Effector memory CD4-positive, alpha-beta T cell (primary cell): ENCODE results near the gene MLLT3.

Experiments used
- DNase-seq, 3 donors: peaks; one replicate each; pipeline ENCODE4 v3.0.0-alpha.2; 2020
- H3K27ac ChIP-seq: 2 replicates; pipeline ENCODE4 v1.7.0; 2013; ENCODE audit warnings: mild to moderate bottlenecking, low read length, moderate library complexity; ENCODE audit not compliant: insufficient read depth, poor library complexity, severe bottlenecking
- H3K27me3 ChIP-seq: replicated peaks from 2 replicates; pipeline ENCODE4 v1.7.0; 2013; ENCODE audit warnings: mild to moderate bottlenecking, low read length; ENCODE audit not compliant: insufficient read depth, control insufficient read depth, poor library complexity, severe bottlenecking
- H3K36me3 ChIP-seq: 2 replicates; pipeline ENCODE4 v1.7.0; 2013; ENCODE audit warnings: mild to moderate bottlenecking, low read length, moderate library complexity; ENCODE audit not compliant: control insufficient read depth, insufficient read depth
- H3K4me1 ChIP-seq: 2 replicates; pipeline ENCODE4 v1.7.0; 2013; ENCODE audit warnings: low read length, mild to moderate bottlenecking; ENCODE audit not compliant: control insufficient read depth, insufficient read depth, poor library complexity, severe bottlenecking
- H3K4me3 ChIP-seq: 2 replicates; pipeline ENCODE4 v1.7.0; 2013; ENCODE audit warnings: low read length, low read depth, mild to moderate bottlenecking; ENCODE audit not compliant: insufficient read depth, poor library complexity, severe bottlenecking
- H3K9me3 ChIP-seq: 2 replicates; pipeline ENCODE4 v1.7.0; 2013; ENCODE audit warnings: mild to moderate bottlenecking, low read length, moderate library complexity; ENCODE audit not compliant: control insufficient read depth

MLLT3 gene

DNA sequence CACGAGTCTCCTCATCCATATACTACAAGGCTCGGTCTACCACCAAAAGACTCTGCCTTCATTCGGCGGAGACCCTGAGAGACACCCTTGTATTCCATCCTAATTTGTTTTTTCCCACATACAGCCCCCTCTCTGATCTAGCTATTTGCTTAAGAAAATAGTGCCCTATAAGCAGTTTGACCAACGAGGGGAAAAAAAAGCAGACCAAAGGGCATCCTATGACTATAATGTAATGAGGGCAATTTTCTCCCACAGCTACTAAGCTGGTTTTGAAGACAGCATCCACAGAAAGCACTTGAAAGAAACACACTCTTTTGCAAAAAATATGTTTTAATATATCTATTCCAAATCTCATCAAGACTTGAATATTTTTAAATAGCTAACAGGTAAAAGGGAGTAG, 147.8 kb downstream of the MLLT3 start:
- Histone ChIP-seq H3K4me3 (no peak overlapping the region), H3K27me3 (no peaks in the 10 kb centered on the region), H3K4me1 (peaks cover 5% of the 10 kb centered on the region), H3K9me3 (no peaks in the 10 kb centered on the region), H3K27ac (no peak overlapping the region), H3K36me3 (no peaks in the 10 kb centered on the region)
- DNase-seq = no peak

DNA sequence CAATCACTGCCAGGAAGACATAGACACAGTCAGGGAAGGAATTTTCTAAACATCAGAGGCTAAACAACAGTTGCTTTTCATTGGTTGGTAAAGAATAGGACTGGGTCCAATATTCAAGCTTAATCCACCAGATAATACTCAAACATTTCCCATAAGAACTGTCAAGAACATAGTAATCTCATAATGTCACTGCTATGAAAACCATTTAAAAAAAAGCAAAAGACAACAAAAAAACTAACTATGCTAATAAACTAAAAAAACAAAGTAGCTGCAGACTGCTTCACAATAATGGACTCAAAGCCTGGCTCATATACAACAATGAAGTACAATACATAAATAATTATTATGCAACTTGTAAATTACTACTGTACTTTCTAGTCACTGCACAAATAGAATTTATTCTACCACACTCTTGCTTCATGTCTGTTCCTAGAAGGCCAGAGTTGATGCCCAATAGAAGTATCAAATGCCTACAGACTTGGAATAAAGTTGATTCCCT, 148.7 kb downstream of the MLLT3 start:
- H3K36me3 ChIP-seq = no peaks in the 10 kb centered on the region
- no peaks in the 10 kb centered on the region for H3K27me3 ChIP-seq
- H3K4me3 ChIP-seq = no peak overlapping the region
- no peaks in the 10 kb centered on the region for H3K9me3 ChIP-seq
- H3K27ac ChIP-seq = no peak overlapping the region
- DNase-seq = no peak
- peaks cover 5% of the 10 kb centered on the region for H3K4me1 ChIP-seq

- Histone ChIP-seq H3K4me1 (peaks cover 5% of the 10 kb centered on the region), H3K36me3 (no peaks in the 10 kb centered on the region), H3K9me3 (no peaks in the 10 kb centered on the region), H3K4me3 (no peak overlapping the region), H3K27ac (no peak overlapping the region), H3K27me3 (no peaks in the 10 kb centered on the region)
- DNase-seq = no peak
Measured at GRCh38 chr9:20472342-20473045, 149.8 kb downstream of the MLLT3 start.

DNA sequence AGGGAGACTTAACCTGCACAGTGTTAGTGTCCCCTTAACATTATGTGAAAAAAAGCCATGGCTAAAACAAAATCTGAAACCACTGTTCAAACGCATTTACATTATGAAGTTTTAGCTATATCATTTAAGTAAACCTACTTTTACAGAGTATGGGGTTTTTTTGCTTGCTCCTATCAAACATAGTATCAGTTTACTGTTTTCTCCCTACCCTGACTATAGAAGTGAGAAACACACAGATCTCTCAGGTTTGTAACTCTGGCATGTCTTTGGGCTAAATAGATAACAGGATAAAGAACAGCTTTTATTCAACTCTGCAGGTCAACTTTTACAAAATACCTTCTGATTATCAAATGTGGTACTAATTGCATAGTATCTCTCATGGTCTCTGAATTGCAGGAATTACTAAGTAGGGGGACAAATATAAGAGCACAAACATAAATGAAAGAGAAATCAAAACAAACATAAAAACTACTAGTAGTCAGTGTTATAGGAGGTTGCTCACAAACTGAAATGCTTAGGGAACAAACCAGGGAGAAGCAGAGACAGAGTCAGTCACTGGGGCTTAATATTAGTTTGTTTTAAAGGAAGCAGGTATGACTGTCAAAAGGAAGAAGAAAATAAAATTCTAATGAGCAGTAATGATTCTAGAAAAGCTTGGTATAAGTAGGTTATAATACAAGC, 155.8 kb downstream of the MLLT3 start:
- no peaks in the 10 kb centered on the region for H3K27me3 ChIP-seq
- H3K4me1 ChIP-seq = peaks cover 3% of the 10 kb centered on the region
- H3K4me3 ChIP-seq = no peak overlapping the region
- no peak for DNase-seq
- H3K9me3 ChIP-seq = no peaks in the 10 kb centered on the region
- no peaks in the 10 kb centered on the region for H3K36me3 ChIP-seq
- H3K27ac ChIP-seq = no peak overlapping the region

DNA sequence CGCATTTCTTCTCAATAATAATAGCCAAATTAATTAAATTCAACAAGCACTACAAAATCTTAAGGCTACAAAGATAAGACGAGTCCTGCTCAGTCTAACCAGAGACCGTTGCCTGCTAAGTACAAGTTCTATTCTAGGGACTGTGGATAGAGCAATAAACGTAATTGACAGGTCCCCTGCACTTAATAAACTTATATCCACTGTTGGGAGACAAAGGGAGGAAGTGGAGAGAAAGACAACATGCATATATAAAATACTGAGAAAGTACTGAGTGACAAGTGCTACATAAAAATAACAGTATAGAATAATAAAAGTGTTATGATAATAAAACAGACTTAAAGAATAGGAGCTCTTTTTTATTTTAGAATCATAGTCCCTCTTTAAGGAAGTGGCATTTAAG, 158.1 kb downstream of the MLLT3 start:
- no peaks in the 10 kb centered on the region for H3K9me3 ChIP-seq
- H3K4me3 ChIP-seq = no peak overlapping the region
- no peak for DNase-seq
- no peaks in the 10 kb centered on the region for H3K36me3 ChIP-seq
- H3K27me3 ChIP-seq = no peaks in the 10 kb centered on the region
- no peak overlapping the region for H3K27ac ChIP-seq
- peaks cover 3% of the 10 kb centered on the region for H3K4me1 ChIP-seq

GRCh38 chr9:20463823-20464222, 158.5 kb downstream of the MLLT3 start:
- Histone ChIP-seq H3K9me3 (no peaks in the 10 kb centered on the region), H3K27me3 (no peaks in the 10 kb centered on the region)
- DNase-seq = no peak

DNA sequence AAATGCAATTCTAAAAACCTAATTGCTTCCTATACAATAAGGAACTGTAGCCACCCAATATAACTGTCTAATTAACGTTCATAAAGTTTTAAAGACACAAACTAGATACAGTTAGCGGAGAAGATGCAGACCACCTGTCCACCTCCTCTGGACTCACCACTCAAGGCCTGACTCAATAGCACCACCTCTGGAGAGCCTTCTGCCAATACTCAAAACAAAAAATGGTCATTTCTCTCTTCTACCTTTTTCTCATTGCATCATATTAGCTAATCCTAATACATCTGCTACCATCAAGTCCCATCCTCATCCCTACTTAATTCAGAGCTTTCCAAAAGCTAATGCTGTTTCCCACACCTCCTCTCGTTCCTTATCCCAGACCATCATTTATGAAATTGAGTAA, 159.9 kb downstream of the MLLT3 start:
- H3K9me3 ChIP-seq = no peaks in the 10 kb centered on the region
- peaks cover 3% of the 10 kb centered on the region for H3K4me1 ChIP-seq
- H3K27ac ChIP-seq = no peak overlapping the region
- no peak for DNase-seq
- H3K27me3 ChIP-seq = no peaks in the 10 kb centered on the region
- no peaks in the 10 kb centered on the region for H3K36me3 ChIP-seq
- no peak overlapping the region for H3K4me3 ChIP-seq

More at GRCh38 chr9:20463823-20464222, 158.5 kb downstream of the MLLT3 start:
- H3K4me1 ChIP-seq = peaks cover 3% of the 10 kb centered on the region
- no peaks in the 10 kb centered on the region for H3K36me3 ChIP-seq
- H3K4me3 ChIP-seq = no peak overlapping the region
- no peak overlapping the region for H3K27ac ChIP-seq

GRCh38 chr9:20447291-20447690, 175.0 kb downstream of the MLLT3 start:
- no peaks in the 10 kb centered on the region for H3K9me3 ChIP-seq
- H3K4me1 ChIP-seq = no peaks in the 10 kb centered on the region
- no peaks in the 10 kb centered on the region for H3K27me3 ChIP-seq
- H3K27ac ChIP-seq = no peak overlapping the region
- H3K4me3 ChIP-seq = no peak overlapping the region
- no peaks in the 10 kb centered on the region for H3K36me3 ChIP-seq
- DNase-seq = no peak

GRCh38 chr9:20446248-20446647, 176.1 kb downstream of the MLLT3 start:
- Histone ChIP-seq H3K4me3 (no peak overlapping the region), H3K27me3 (no peaks in the 10 kb centered on the region), H3K27ac (no peak overlapping the region), H3K9me3 (no peaks in the 10 kb centered on the region), H3K4me1 (no peaks in the 10 kb centered on the region), H3K36me3 (no peaks in the 10 kb centered on the region)
- DNase-seq = no peak
